Tibial artery (tissue), 4 donors: ENCODE data around the gene ALS2.

Source experiments
- DNase-seq, 2 donors: peaks; one replicate each; pipeline ENCODE4 v3.0.0-alpha.2; 2019
- H3K27ac ChIP-seq, 2 donors: fragments of 200-600 bp; sonication (generic) in 1 of 2; 1 replicate in 1 of 2; 2 replicates in 1 of 2; pipeline ENCODE4 v1.5.1; 2018 to 2019; ENCODE audit warnings: mild to moderate bottlenecking in 1 of 2
- H3K27me3 ChIP-seq, 2 donors: fragments of 200-600 bp; sonication (generic) in 1 of 2; one replicate each; pipeline versions ENCODE4 v1.5.1 to v1.6.0; 2016 to 2019
- H3K36me3 ChIP-seq, 3 donors: fragments of 200-600 bp; sonication (generic) in 2 of 3; one replicate each; pipeline ENCODE4 v1.5.1; 2016 to 2019; ENCODE audit warnings: mild to moderate bottlenecking in 2 of 3
- H3K4me1 ChIP-seq, 4 donors: fragments of 200-600 bp; sonication (generic) in 2 of 4; 1 replicate in 3 of 4; 2 replicates in 1 of 4; pipeline ENCODE4 v1.5.1; 2016 to 2019
- H3K4me3 ChIP-seq, 2 donors: fragments of 200-600 bp; sonication (generic) in 1 of 2; 1 replicate in 1 of 2; 2 replicates in 1 of 2; pipeline ENCODE4 v1.5.1; 2018 to 2019; ENCODE audit warnings: mild to moderate bottlenecking in 2 of 2
- H3K9me3 ChIP-seq, 3 donors: fragments of 200-600 bp; sonication (generic) in 1 of 3; one replicate each; pipeline ENCODE4 v1.5.1; 2016 to 2019
- intact Hi-C: fragments of 100-400 bp; cut with DNase I; formaldehyde crosslinking; loops from one replicate; pipeline ENCODE4 v1.15.0; 2023; ENCODE audit warnings: low total_unique reads
- TF ChIP-seq, protein P1 (sequence below), 2 experiments: fragments of 200-600 bp in 1 of 2; fragments of 450-650 bp in 1 of 2; IDR thresholded peaks; one replicate each; pipeline ENCODE4 v1.5.1; 2017 to 2019; ENCODE audit warnings: antibody characterized with exemption in 2 of 2, mild to moderate bottlenecking in 1 of 2, moderate library complexity in 1 of 2

Gene ALS2

DNA sequence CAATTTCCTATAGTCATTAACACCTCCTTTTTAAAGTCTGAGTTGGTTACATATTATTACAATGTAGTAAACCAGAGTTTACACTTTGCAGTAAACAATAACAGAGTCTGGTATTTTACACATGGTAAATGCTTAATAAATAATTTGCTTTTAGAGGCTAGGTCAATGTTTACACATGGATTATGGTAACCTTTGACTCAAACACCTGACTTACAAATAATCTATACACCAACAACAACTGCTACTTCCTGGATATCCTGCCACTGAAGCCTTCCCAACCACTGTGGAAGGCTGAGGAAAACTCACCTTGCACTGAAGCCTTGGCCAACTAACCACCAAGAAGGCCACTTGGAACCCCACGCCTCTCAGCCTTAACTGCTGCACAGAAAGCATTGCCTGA lies 5.4 kb downstream of the ALS2 start:
- TF ChIP-seq, protein P1, sequence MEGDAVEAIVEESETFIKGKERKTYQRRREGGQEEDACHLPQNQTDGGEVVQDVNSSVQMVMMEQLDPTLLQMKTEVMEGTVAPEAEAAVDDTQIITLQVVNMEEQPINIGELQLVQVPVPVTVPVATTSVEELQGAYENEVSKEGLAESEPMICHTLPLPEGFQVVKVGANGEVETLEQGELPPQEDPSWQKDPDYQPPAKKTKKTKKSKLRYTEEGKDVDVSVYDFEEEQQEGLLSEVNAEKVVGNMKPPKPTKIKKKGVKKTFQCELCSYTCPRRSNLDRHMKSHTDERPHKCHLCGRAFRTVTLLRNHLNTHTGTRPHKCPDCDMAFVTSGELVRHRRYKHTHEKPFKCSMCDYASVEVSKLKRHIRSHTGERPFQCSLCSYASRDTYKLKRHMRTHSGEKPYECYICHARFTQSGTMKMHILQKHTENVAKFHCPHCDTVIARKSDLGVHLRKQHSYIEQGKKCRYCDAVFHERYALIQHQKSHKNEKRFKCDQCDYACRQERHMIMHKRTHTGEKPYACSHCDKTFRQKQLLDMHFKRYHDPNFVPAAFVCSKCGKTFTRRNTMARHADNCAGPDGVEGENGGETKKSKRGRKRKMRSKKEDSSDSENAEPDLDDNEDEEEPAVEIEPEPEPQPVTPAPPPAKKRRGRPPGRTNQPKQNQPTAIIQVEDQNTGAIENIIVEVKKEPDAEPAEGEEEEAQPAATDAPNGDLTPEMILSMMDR (IDR thresholded peaks at IDR 0.05) = no peak
- Histone ChIP-seq H3K27ac (no peak overlapping the region), H3K27me3 (no peaks in the 10 kb centered on the region), H3K4me3 (no peak overlapping the region), H3K4me1 (peaks cover 0 to 18% (median 14%) of the 10 kb centered on the region in 4 donors), H3K36me3 (no peaks in the 10 kb centered on the region), H3K9me3 (no peaks in the 10 kb centered on the region)
- DNase-seq = no peak
- intact Hi-C loops = no loop called here

DNA sequence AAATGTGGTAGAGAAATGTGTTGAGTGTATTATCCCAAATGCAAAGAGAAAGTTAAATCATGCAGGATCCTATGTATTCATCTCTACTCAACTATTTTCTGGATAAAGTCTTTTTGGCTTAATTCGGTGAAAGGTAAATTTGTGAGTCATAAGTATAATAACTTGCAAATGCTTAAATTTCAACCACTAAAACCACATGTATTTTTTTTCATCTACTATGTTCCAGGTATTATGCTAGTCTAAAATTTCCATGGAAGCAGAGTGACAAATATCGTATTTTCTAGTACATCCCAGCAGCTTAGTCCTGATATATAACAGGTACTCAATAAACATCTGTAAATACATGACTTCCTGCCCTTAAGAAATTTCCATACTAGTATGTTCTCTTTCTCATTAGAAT lies 6.2 kb downstream of the ALS2 start:
- no peak for DNase-seq
- Histone ChIP-seq H3K4me3 (no peak overlapping the region), H3K36me3 (no peaks in the 10 kb centered on the region), H3K9me3 (no peaks in the 10 kb centered on the region), H3K4me1 (peaks cover 0 to 14% (median 7%) of the 10 kb centered on the region in 4 donors), H3K27me3 (no peaks in the 10 kb centered on the region), H3K27ac (no peak overlapping the region)
- TF ChIP-seq, protein P1 (IDR thresholded peaks at IDR 0.05) = no peak
- intact Hi-C loops = no loop called here

- no peaks in the 10 kb centered on the region for H3K9me3 ChIP-seq
- TF ChIP-seq, protein P1 (IDR thresholded peaks at IDR 0.05) = no peak
- H3K27me3 ChIP-seq = no peaks in the 10 kb centered on the region
- H3K4me1 ChIP-seq = peaks cover 0 to 12% (median 4%) of the 10 kb centered on the region in 4 donors
- no peak overlapping the region for H3K27ac ChIP-seq
- no peaks in the 10 kb centered on the region for H3K36me3 ChIP-seq
- H3K4me3 ChIP-seq = no peak overlapping the region
- intact Hi-C loops = no loop called here
- no peak for DNase-seq
Observed at GRCh38 chr2:201773990-201774389, 6.7 kb downstream of the ALS2 start.

- no peak for DNase-seq
- Histone ChIP-seq H3K4me3 (no peak overlapping the region), H3K4me1 (peaks cover 0 to 18% (median 5%) of the 10 kb centered on the region in 4 donors), H3K36me3 (peaks cover 4 to 13% (median 6%) of the 10 kb centered on the region in 3 donors), H3K9me3 (no peaks in the 10 kb centered on the region), H3K27me3 (no peaks in the 10 kb centered on the region), H3K27ac (no peak overlapping the region)
- TF ChIP-seq, protein P1 (IDR thresholded peaks at IDR 0.05) = no peak
- intact Hi-C loops = no loop called here
Observed at GRCh38 chr2:201769666-201770373, 10.9 kb downstream of the ALS2 start.

DNA sequence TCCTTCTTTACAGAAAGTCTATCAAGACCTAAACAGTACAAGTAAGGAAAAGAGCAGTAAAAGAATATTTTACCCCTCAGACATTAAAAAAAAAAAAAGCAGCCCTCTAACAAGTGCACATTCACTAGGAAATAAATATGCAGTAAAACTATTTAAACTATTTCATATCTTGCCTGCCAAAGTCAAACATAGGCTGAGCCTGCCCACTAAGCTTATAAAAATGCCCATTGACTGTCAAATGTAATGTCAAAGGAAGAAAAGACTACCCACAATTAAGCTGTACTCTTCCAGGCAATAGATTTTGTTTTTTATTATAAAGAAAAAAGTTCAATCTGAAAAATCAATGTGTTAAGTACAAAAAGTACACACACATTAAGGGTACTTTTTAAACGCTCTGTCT lies 11.8 kb downstream of the ALS2 start:
- Histone ChIP-seq H3K4me1 (peaks cover 0 to 18% (median 5%) of the 10 kb centered on the region in 4 donors), H3K9me3 (no peaks in the 10 kb centered on the region), H3K27ac (peak overlapping the region in 1 of 2 donors; percentile 17), H3K27me3 (no peaks in the 10 kb centered on the region), H3K36me3 (peaks cover 4 to 16% (median 8%) of the 10 kb centered on the region in 3 donors), H3K4me3 (no peak overlapping the region)
- intact Hi-C loops = no loop called here
- TF ChIP-seq, protein P1 (IDR thresholded peaks at IDR 0.05) = no peak
- no peak for DNase-seq
